ENCODE data around the gene SCO2. TPM values are rescaled to one million over a fixed set of nuclear protein-coding genes. Genes with fewer than 3 reads are reported as not detected.

The SCO2 gene
- total and polyA plus RNA-seq, 2 of the 13 experiments (the other 11 are each of a cell fraction or from before 2014, with no cell fraction given): 0.32 to 3.7 TPM

DNA sequence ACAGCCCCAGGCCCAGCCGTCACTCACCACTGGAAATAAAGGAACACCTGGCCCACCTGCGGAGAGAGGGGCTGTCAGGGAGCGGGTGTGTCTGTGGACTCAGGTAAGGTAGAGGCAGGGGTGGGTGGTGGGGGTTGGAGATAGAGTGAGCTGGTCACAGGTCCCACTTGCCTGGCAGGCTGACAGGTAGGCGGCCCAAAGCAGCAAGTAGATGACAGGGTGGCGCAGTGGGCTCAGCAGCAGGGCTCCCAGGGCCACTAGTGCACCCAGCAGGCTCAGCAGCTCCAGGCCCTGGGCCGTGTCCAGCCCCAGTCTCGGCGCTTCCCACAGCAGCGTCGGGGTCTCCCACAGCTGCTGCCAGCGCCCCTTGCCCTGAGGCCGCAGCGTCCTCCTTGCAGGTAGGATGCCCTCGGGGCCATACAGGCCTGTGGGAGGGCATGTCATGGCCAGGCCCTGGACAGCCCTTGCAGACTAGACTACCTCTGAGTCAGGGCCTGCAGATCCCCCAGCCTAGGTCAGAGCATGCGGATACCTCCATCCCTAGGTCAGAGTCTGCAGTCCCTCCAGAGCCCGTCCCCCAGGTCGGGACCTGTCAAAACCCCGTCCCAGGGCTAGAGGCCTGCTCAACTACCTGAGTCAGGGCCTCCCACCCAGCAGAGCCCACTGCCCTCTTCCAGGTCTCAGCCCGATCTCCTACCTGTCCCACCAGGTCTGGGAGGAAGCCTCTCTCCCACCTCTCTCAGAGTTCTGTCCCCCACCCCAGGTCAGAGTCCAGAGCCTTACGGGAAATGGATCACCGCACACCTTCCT, 18.6 kb downstream of the SCO2 start:
- BruUV-seq (replicated peaks): TSS peak; percentile 76
- CTCF ChIA-PET (ENCODE audit: low intra/inter-chr PET ratio, low total read pairs): no interaction called here
- no peak for DNase-seq (ENCODE audit: low spot score)
- peaks cover 31% of the 10 kb centered on the region for H3K79me2 ChIP-seq (ENCODE audit: insufficient read depth, low read length)
- H3K36me3 ChIP-seq (replicated peaks in 1 of 2; ENCODE audit: control insufficient read depth in 1 of 2, insufficient read depth in 2 of 2, low read length in 2 of 2): peaks cover 2 to 10% of the 10 kb centered on the region in 2 experiments; a peak in 1 of 5 replicates
- peak overlapping the region; percentile 90 for H3K9ac ChIP-seq (ENCODE audit: insufficient read depth, low read depth, low read length)
- POLR2A ChIA-PET: interaction anchor here (1.3 to 3.9 kb wide), 5 partner anchors 9 to 263 kb away, joined by 4 to 97 read pairs (median 12); partner anchors contain the start of gene SCO2
- WGBS (ENCODE audit: low lambda C conversion rate): 45% methylated on average over 6 of the region's 21 CpGs
- FAIRE-seq: no peak
- H4K20me1 ChIP-seq (ENCODE audit: insufficient read depth, low read length): no peaks in the 10 kb centered on the region
- peaks cover 19% of the 10 kb centered on the region for H3K4me1 ChIP-seq (ENCODE audit: insufficient read depth, low read length)
- H3K4me2 ChIP-seq (ENCODE audit: low read depth, low read length): peak overlapping the region; percentile 86
- H3K9me3 ChIP-seq (ENCODE audit: low read length): no peaks in the 10 kb centered on the region
- peak; percentile 66 for ATAC-seq
- no peaks in the 10 kb centered on the region; a peak in 1 of 5 replicates for H3K27me3 ChIP-seq (ENCODE audit: control insufficient read depth in 1 of 2, insufficient read depth in 2 of 2, low read length in 2 of 2)
- no peak overlapping the region for H2AFZ ChIP-seq (ENCODE audit: low read length)
- intact Hi-C loops (cut with micrococcal nuclease; ENCODE audit: unreplicated experiment) (no loop called here), in situ Hi-C loops (cut with HindIII; ENCODE audit: extremely low pct_ligation_motif_present, low pct_unique_long_range_greater_than_20kb) (no loop called here)
- H3K4me3 ChIP-seq (replicated peaks in 1 of 3; ENCODE audit: insufficient read depth in 1 of 3, low read depth in 2 of 3, low read length in 3 of 3): peak overlapping the region; percentile 90 to 99 (median 93)
- peak overlapping the region; percentile 68 for H3K27ac ChIP-seq (ENCODE audit: extremely low read length, insufficient read depth, low read length)
- TF ChIP-seq SIX1 (CRISPR knock-in tag; IDR thresholded peaks at IDR 0.05; ENCODE audit: borderline replicate concordance): no peak
- TF ChIP-seq CBX5 (CRISPR knock-in tag; IDR thresholded peaks at IDR 0.05; ENCODE audit: borderline replicate concordance): no peak
- no peak for TF ChIP-seq SMYD3 (CRISPR knock-in tag; IDR thresholded peaks at IDR 0.05)
- TF ChIP-seq ZFP90 (CRISPR knock-in tag; IDR thresholded peaks at IDR 0.05; ENCODE audit: borderline replicate concordance): no peak
- TF ChIP-seq FOXM1 (CRISPR knock-in tag; IDR thresholded peaks at IDR 0.05): no peak
- TF ChIP-seq, protein P1, sequence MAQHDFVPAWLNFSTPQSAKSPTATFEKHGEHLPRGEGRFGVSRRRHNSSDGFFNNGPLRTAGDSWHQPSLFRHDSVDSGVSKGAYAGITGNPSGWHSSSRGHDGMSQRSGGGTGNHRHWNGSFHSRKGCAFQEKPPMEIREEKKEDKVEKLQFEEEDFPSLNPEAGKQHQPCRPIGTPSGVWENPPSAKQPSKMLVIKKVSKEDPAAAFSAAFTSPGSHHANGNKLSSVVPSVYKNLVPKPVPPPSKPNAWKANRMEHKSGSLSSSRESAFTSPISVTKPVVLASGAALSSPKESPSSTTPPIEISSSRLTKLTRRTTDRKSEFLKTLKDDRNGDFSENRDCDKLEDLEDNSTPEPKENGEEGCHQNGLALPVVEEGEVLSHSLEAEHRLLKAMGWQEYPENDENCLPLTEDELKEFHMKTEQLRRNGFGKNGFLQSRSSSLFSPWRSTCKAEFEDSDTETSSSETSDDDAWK (CRISPR knock-in tag; IDR thresholded peaks at IDR 0.05): no peak
- no peak for TF ChIP-seq ZFP41 (CRISPR knock-in tag; IDR thresholded peaks at IDR 0.05; ENCODE audit: borderline replicate concordance)
- no peak for TF ChIP-seq ZNF850 (CRISPR knock-in tag; conservative IDR thresholded peaks at IDR 0.05)
- no peak for TF ChIP-seq ZNF432 (CRISPR knock-in tag; IDR thresholded peaks at IDR 0.05; ENCODE audit: borderline replicate concordance)
- no peak for TF ChIP-seq HIVEP1 (CRISPR knock-in tag; IDR thresholded peaks at IDR 0.05)
- TF ChIP-seq, protein P2, sequence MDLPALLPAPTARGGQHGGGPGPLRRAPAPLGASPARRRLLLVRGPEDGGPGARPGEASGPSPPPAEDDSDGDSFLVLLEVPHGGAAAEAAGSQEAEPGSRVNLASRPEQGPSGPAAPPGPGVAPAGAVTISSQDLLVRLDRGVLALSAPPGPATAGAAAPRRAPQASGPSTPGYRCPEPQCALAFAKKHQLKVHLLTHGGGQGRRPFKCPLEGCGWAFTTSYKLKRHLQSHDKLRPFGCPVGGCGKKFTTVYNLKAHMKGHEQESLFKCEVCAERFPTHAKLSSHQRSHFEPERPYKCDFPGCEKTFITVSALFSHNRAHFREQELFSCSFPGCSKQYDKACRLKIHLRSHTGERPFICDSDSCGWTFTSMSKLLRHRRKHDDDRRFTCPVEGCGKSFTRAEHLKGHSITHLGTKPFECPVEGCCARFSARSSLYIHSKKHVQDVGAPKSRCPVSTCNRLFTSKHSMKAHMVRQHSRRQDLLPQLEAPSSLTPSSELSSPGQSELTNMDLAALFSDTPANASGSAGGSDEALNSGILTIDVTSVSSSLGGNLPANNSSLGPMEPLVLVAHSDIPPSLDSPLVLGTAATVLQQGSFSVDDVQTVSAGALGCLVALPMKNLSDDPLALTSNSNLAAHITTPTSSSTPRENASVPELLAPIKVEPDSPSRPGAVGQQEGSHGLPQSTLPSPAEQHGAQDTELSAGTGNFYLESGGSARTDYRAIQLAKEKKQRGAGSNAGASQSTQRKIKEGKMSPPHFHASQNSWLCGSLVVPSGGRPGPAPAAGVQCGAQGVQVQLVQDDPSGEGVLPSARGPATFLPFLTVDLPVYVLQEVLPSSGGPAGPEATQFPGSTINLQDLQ (CRISPR knock-in tag; IDR thresholded peaks at IDR 0.05): no peak
- TF ChIP-seq ADNP (CRISPR knock-in tag; IDR thresholded peaks at IDR 0.05): no peak
- no peak for TF ChIP-seq ZNF570 (CRISPR knock-in tag; IDR thresholded peaks at IDR 0.05; ENCODE audit: borderline replicate concordance)
- no peak for TF ChIP-seq SMAD9 (CRISPR knock-in tag; IDR thresholded peaks at IDR 0.05)
- no peak for TF ChIP-seq MTA3 (CRISPR knock-in tag; IDR thresholded peaks at IDR 0.05)
- TF ChIP-seq NRL (CRISPR knock-in tag; IDR thresholded peaks at IDR 0.05; ENCODE audit: borderline replicate concordance): peak; percentile 31; the same call in 1 of the 2 replicates
- no peak for TF ChIP-seq ETV5 (CRISPR knock-in tag; IDR thresholded peaks at IDR 0.05; ENCODE audit: borderline replicate concordance)
- no peak for TF ChIP-seq RELA (CRISPR knock-in tag; IDR thresholded peaks at IDR 0.05)
- TF ChIP-seq NR2C2 (CRISPR knock-in tag; IDR thresholded peaks at IDR 0.05; ENCODE audit: borderline replicate concordance): 0 out of 2 replicates have a peak, but pooled peaks have one; percentile 14

Measured in HepG2 (cell line).